Measurements from ENCODE around the gene SNAI3.

DNA sequence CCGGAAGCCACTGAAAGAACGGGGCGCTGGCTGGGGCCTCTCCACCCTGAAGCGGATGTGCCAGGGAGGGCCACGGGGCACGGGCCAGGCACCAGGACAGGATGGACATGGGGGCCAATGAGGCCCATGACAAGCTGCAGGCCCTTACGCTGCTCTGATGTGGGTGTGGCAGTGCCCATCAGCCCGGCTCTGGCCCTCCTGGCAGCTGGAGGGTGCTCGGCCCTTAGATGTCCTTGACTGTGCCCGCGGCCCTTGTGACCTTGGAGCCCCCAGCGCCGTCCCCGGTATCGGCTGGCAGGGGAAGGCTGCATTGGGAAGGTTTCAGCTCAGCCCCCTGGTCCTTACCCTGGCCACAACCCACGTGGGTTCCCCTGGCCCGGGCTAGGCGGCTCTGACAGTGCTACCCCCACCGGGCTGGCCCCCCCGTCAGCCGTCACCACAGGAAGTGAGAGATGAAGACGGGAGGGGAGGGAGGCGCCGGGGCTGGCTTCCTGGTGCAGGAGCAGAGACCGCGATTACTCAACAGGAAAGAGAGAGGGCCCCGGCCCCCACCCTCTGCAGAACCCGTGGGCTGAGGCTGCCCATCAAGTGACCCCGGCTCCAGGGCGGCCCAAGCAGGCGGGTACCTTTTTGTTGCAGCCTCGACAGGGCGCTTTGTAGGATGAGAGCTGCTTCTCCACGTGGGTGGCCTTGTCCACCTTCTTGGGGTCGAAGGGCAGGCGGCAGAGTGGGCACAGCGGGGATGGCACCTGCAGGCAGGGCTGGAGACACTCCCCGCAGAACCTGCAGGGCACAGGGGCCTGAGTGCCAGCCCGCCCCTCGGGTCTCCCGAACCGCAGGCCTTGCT, 14.6 kb upstream of the SNAI3 start:
- TF ChIP-seq POLR2A (IDR thresholded peaks at IDR 0.05) (no peak), CTCF (IDR thresholded peaks at IDR 0.05) (no peak)

All from Peyer's patch (tissue), 4 donors.